NOMO-1 treated with dmso at 0.1 percent for 144 hours (cell line): ENCODE measurements around the gene HPSE2.
"Not testable (repeated sequence)": the region's sequence is repeated elsewhere in the genome, so short reads cannot be mapped to it uniquely, and the experiment has no call there.

ENCODE experiments used
- DNase-seq: peaks from one replicate; lab custom pipeline; 2025; ENCODE audit not compliant: unreplicated experiment; lab: John Stamatoyannopoulos, UW

Gene HPSE2

DNA sequence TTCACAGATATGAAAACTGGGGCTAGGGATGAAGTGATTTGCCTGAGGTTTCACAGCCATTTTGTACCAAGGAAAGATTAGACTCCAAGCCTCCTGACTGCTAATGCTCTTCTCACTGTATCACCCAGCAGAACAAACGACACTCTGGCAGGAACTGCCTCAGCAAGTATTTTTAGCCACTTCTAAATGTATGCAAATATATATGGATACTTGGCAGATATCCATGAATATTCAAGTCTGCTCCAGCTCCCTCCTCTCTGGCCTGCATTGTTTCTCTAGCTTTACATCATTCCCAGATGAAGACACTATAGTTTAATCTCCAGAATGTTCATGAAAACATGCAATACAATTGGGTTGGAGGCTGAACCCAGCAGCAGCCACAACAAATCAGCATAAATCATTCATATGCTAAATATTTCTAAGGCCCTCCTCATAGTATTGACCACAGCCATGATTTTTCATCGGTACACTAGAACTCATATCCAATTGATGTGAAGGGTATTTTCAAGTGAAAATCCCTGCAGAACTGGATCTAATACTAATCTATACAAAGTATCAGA lies 65.5 kb downstream of the HPSE2 start:
- no peak for DNase-seq

DNA sequence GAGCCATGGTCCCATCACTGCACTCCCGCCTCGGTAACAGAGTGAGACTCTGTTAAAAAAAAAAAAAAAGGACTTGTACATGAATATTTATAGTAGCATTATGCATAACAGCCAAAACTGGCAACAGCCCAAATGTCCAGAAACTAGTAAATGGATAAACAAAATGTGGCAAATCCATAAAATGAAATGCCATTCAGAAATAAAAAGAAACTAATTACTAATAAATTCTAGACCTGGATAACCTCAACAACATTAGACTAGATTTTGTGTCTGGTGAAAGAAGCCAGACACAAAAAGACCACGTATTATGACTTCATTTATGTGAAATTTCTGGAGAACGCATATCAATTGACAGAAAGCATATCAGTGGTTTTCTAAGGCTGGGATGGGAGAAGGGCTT lies 74.5 kb downstream of the HPSE2 start:
- DNase-seq: no peak

DNA sequence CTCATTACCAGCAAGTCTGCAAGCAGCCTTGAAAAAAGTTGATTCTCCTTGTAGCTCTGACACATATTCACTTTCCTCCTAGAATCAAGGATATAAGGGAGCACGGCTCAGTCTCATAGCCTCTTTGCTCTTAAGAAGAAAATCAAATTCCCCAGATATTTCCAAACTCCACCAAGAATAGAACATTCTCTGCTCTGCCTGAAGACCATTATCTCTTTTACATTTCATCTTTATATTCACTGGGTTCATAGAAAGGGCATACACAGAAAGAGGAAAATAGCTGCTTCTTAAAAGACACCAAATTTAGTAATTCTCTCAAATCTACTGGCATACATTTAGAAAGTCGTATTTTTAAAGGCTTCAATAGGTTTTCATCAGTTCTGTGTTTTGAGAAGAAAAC lies 92.0 kb downstream of the HPSE2 start:
- DNase-seq: no peak

- DNase-seq: no peak
Measured at GRCh38 chr10:99143011-99143410, 92.6 kb downstream of the HPSE2 start.

DNA sequence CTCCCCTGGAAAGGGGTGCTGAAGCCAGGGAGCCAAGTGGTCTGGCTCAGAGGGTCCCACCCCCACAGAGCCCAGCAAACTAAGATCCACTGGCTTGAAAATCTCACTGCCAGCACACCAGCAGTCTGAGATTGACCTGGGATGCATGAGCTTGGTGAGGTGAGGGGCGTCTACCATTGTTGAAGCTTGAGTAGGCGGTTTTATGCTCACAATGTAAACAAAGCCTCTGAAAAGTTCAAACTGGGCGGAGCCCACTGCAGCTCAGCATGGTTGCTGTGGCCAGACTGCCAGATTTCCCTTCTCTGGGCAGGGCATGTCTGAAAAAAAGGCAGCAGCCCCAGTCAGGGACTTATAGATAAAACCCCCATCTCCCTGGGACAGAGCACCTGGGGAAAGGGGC lies 102.8 kb downstream of the HPSE2 start:
- not testable (repeated sequence) for DNase-seq

DNA sequence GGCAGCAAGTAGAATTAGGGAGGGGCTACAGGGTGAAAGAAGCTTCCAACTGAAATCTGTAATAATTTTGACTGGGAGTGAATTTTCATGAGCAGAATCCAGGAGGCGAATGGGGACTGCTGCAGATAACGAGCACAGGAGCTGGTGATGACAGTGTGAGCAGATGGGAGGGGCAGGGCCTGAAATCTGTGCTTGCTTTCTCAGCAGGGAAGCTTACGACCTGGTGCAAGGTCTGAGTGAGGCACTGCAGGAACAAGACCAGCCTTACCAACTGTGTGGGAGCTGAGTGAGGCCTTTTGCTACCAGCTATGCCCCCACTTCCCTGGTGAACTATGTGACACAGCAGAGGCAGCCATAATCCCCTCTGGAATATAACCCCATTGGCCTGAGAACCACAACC lies 109.8 kb downstream of the HPSE2 start:
- no peak for DNase-seq

- DNase-seq: no peak
Measured at GRCh38 chr10:99124376-99124775, 111.3 kb downstream of the HPSE2 start.

DNA sequence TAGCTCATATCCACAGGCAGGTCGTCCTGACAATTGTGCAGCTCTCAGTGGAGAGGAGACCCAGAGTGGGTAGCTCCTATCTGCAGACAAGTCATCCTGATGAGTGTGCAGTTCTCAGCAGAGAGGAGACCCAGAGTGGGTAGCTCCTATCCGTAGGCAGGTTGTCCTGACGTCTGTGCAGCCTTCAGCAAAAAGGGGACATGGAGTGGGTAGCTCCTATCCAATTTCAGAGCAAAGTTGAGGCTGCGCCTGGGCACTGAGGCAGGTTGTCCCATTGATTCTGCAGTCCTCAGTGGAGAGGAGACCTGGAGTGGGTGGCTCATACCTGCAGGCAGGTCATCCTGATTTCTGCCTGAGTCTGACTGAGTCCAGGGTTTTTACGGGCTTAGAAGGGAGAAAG lies 111.8 kb downstream of the HPSE2 start:
- DNase-seq: no peak

DNA sequence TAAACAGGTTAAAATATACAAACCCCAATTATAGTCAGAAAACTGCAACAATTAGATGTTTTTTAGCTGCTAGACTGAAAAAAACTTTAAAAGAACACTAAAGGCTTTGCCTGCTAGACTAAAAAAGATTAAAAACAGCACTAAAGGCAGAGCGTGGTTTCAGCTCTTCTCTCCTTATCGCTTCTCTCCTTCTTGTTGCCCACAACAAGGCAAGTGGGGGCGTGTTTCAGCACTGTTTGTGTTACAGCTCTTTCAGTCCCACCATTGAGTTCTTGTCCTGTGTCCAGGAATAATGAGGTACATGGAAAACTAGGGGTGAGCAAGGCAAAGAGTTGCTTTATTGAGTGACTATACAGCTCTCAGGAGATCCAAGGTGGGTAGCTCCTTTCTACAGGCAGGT lies 112.3 kb downstream of the HPSE2 start:
- no peak for DNase-seq

GRCh38 chr10:99119258-99119748 lies 116.3 kb downstream of the HPSE2 start:
- DNase-seq: no peak

DNA sequence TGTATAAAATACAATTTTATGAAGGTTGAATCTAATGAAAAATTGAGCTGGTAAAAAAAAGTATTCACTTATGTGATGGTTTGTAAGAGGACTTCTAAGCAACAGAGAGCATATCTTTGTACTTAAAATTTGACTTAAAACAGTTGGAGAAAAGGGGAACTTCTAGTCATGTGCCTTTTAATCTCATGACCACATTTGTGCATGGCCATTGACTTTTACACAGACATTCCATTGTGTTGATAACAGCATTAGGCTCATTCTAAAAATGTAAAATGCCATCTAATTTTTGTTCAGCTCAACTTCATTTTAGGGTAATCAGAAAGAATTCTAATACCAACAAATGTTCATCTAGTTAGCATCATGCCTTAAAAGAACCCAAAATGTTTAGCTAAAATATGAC lies 119.9 kb downstream of the HPSE2 start:
- DNase-seq: no peak

DNA sequence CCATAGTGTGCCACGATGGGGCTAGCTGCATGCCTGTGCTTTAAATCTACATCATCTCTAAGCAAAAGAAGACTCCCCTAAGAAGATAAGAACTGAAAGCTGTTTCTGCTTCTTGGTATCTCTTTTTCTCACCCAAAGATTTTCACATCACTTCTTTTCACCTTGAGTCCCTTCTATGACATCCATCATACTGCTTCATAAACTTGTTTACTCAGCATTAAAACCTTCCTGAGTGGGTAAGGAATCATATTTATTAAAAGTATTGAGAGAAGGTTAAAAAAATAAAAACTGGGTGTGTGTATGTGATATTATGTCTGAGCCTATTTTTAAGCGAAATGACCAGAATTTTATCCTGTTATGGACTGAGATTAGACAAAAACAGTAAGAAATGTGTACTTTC lies 150.3 kb downstream of the HPSE2 start:
- no peak for DNase-seq

DNA sequence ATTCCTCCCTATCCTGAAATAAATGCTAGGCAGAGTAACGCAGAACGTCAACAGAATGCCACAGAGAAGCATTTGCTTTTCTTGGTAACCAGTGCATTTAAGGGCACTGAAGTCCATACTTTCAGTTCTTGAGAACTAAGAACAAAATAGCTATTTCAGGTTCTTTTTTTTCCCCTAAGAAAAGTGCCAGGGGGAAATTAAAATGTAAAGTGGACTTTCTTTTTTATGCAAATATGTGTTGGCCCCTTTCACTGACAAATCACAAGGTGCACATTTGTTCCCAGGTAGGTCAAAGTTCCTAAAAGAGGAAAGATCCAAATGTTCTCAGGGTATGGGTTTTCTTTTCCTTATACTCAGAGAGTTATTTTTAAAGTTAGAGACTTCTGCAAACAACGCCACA lies 151.5 kb downstream of the HPSE2 start:
- DNase-seq: no peak

GRCh38 chr10:99080275-99080945 lies 155.2 kb downstream of the HPSE2 start:
- no peak for DNase-seq

DNA sequence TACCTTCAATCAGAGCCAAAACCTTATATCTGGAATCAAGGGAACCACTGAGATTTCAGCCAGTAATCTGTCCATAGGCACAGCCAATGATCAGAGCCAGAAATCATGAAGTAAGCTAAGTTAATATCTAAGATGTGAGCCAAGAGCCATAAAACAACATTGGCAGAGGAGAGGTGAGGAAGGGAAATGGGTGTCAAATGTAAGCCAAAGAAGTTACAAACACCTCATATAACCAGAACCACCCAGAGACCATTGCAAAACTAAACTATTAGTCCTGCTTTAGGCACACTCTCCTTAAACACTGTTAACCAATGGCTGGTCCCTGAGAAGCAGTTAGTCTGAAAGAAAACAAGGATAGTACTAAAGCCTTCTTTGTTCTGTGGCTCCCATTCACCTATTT lies 173.1 kb downstream of the HPSE2 start:
- DNase-seq: no peak

DNA sequence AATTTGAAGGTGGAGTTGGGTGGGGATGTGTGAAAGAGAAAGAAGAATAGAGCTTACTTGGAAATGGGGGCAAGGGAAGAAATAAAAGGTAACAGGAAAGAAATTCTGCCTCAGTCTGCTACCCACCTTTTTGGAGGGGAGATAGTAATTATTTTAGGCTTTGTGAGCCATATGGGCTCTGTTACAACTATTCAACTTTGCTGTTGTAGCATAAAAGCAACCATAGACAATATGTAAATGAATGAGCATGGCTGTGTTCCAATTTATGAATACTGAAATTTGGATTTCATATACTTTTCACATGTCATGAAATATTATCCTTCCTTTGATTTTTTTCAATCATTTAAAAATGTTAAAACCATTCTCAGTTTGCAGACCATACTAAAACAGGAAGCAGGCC lies 176.9 kb downstream of the HPSE2 start:
- DNase-seq: no peak

DNA sequence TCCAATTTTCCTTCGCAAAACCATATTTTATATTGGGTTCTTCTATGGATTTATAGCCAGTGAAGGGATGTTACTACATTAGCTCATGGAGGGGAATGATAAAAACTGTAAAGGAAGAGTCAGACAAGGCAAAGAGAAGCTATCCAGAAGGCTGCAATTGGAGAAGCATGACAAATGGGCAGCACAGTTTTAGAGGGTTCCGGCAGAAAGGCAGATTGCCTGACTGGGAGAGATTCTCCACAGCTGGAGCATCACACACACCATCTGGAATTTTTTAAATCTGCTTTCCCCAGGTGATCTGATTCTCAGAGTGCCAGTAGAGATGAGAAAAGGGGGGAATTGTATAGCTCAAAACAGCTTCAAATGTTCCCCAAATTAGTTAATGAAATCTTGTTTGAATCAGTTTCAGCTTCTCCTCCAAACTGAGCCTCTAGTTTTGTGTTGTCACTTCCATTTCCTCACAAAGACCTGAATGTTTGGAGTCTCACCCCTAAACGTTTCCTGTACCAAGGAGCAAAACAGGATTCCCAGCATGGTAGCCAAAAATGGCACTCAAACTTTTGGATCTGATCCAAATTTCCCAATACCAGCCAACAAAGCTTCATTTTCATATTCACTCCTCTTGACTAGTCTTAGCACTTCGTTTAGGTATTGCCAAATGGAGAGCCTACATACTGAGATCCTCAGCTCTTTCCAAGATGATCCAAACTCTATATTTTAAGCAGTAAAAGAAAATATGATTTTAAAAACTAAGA lies 177.5 kb downstream of the HPSE2 start:
- no peak for DNase-seq

DNA sequence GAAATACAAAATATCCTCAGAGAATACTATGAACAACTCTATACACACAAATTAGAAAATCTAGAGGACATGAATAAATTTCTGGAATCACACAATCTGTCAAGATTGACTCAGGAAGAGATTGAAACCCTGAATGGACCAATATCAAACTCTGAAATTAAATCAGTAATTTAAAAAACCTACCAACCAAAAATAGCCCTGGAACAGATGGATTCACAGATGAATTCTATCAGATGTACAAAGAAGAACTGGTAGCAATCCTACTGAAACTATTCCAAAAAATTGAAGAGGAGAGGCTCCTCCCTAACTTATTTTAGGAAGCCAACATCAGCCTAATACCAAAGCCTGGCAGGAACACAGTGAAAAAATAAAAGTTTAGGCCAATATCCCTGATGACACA lies 190.0 kb downstream of the HPSE2 start:
- DNase-seq: no peak

DNA sequence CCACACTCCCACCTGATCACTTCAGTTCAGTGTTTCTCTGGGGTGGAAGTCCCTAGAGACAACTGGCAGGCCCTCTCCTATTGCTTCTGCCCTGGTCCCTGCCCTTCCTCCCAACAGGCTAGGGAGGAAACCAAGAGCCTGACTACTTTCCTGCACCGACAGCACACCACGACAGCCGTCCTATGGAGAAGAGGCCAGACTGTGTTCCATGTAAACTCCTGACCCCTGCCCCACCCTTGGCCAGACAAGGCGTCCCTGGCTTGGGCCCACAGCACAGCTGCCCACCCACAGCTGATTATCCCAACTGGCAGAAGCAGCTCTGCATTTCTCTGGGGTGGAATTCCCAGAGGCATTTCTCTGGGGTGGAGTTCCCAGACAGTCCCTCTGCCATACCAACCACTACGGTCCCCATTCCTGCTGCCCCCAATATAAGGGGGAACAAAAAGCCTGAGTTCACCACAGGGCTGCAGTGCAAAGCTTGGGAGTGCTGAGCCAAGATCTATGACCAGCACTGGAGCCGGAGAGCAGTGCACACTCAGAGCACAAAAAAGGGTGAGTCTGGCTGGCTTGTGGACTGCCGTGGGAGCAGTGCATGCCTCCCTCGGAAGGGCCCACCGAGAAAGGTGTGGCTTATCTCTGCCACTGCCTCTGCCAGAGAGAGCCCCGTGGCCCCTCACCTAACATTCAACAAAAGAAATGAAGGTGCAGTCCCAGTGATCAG lies 193.4 kb downstream of the HPSE2 start:
- no peak for DNase-seq

DNA sequence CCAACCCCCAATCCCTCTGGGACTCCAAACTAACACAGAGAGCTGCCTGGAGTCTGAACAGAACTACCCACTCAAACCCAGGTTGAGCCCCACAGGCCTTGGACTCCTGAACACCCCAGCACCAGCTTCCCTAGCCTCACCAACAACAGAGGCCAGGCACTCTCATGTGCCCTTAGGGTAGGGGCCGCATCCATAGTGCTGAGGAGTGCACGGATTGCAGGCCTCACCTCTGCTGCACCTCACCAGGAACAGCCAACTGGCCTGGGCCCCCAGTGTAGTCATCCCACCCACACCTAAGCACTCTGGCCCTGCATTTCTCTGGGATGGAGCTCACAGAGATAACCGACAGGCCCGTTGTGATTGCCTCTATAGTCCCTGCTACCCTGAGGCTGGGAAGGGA lies 194.2 kb downstream of the HPSE2 start:
- DNase-seq: no peak

GRCh38 chr10:99013885-99014284 lies 221.8 kb downstream of the HPSE2 start:
- no peak for DNase-seq

DNA sequence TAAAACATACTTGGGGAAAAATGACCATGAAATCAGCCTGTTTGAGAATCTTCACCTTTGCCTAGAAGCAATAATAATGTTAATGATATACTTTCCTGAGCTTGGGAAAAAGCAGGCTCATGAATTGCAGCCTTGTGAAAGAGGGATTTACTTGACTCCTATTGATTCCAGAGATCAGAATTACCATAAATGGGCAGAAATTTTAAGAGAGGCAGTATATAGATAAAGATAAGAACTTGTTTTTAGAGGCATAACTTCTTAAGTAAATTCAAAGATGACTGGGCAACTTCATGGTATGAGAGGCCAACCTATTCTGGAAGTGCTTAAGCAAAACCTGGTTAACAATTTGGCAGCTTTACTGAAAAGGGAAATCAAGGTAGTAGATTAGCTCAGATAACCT lies 225.4 kb downstream of the HPSE2 start:
- DNase-seq: no peak
